NCI-H748 treated with DMSO at 0.1 percent for 48 hours (cell line): Measurements from ENCODE around the gene DHRS12.
A peak's percentile ranks its signal among the peaks of the same experiment; 100 is the strongest.

Source experiments
- DNase-seq: peaks from one replicate; lab custom pipeline; 2025; lab: John Stamatoyannopoulos, UW

DHRS12 gene, protein sequence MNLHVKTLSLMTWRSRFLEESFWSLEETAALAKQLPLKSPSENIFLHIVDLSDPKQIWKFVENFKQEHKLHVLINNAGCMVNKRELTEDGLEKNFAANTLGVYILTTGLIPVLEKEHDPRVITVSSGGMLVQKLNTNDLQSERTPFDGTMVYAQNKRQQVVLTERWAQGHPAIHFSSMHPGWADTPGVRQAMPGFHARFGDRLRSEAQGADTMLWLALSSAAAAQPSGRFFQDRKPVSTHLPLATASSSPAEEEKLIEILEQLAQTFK

DNA sequence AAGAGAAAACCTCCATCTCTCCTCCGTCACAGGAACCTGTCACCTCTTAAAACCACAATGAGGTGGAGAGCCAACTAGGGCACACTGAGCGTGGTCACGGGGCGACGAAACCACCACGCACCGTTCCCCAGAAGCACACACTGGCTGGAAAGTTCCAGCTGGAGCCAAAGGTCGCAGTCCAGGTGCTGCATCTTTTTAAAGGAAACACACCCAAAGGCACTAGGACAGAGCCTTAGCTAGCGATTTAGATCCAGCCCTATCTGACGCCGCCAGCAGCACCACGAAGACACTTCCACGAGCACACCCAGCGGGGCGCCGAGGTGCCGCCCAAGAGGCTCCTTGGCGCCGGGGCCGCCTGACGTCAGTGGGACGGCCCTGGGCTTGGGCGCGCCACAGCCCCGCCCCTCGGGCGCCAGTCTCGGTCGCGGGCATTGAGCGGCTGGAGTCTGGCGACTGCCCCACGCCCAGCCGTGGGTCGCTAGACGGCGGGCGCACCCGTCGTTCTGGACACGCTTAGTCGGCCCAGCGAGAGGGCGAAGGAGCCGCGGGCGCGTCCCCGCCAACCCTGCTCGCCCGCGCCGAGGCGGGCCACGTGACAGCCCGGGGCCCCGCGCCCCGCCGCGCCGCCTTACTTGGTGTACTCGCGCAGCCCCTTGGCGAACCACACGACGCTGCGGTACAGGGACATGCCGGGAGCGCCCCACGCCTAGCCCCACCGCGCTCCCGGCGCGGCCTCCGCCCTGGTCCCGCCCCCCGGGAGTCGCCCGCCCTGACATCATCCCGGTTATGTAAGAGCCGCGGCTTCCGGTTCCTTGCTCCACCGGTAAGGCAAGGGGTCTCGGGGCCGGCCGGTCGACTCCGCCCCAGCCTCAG lies at the start of gene DHRS12:
TSS of gene DHRS12 (minus strand) at position 742 of the 873 bp plus-strand sequence. CDS start 4,504 bp downstream, outside the sequence.
- peak; percentile 57 for DNase-seq

DNA sequence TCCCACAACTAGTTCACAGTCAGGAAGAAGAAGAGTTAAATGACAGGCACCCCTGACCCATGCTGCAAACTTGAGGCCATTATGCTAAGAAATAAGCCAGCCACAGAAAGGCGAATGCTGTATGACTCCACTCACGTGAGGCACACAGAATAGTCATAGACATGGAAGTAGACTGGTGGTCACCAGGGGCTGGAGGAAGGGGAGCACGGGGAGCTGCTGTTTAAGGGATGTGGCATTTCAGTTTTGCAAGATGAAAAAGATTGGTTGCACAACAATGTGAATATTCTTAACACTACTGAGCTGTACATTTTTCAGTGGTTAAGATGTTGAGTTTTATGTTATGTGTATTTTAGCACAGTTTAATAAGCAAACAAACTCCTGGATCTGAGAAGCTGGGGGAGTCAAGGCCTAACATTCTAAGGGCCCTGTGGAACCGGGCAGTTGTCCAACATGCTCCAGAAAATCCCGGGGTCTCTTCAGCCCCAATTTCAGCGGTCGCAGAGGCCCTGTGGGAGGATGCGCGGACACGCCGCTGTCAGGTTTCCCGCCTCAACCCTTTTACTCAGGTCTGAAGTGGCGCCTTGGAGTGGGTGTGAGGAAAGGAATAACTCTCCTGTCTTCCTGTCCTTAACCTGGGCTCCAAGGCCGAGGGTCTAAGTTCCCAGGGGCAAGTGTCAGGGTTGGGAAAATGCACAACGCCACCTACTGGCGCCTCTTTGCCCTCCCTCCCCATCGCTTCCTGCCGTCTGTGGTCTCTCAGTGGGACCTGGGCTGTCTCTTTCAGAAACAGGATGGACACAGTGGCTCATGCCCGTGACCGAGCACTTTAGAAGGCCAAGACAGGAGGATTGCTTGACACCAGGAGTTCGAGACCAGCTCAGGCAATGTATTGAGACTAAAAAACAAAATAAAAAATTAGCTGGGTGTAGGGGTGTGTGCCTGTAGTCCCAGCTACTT lies 45.5 kb upstream of the DHRS12 start:
- DNase-seq = no peak

DNA sequence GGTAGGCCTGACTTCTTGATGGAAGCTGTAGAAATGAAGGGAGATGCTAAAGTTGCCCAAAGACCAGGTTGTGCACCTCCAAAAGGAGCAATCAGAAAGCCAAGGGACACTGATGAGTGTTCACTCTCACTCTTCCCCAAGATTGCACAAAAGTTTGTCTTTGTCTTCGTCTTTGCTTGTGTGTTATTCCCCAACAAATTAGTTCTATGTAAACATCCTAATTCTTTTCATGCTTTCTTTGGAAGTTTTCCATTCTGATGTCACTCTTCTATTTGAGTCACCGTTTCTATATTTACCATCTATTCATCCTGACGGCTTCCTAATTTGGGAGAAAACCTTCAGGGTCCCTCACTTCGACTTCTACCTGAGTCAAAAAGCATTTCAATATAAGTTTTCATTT lies 44.7 kb upstream of the DHRS12 start:
- DNase-seq = no peak

DNA sequence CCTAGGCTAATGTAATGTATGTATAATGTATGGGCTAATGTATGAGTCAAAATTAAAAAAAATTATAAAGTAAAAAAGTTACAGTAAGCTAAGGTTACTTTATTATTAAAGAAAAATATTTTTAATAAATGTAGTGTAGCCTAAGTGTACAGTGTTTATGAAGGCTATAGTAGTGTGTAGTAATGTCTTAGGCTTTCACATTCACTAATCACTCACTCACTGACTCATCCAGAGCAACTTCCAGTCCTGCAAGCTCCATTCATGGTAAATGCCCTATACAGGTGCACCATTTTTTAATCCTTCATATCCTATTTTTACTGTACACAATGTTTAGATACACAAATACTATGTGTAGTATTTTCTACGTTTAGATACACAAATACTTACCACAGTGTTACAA lies 42.8 kb upstream of the DHRS12 start:
- no peak for DNase-seq

DNA sequence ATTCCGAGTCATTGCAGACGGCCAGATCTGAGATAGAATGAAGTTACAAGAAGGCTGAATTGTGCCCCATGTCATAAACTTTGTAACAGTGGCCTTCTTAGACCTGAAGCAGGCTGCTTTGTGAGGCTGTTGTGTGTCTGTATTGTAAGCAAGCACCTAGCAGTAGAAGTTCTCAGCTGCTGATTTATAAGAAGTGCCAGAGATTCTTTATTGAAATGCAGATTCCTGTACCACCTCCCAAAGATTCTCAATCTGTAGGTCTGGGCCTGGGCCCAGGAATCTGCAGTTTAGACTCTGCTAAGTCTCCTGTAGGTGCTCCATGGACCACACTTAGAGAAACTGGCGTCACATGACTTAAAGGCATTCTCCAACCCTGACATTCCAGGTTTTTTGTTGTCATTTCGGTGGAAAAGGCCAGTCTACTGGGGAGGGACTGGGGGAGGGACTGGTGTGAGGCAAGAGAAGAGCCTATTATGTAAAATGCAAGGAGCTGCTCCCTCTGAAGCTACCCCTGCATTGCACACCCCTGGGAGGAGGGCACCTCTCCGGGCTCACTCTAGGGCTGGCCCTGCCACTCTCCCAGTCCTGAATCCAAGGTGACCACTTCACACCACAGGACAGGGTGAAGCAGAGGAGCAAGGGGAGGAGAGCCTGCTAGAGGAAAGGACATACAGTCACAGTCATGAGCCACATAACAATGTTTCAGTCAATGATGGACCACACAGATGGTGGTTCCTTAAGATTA lies 41.8 kb upstream of the DHRS12 start:
- no peak for DNase-seq

DNA sequence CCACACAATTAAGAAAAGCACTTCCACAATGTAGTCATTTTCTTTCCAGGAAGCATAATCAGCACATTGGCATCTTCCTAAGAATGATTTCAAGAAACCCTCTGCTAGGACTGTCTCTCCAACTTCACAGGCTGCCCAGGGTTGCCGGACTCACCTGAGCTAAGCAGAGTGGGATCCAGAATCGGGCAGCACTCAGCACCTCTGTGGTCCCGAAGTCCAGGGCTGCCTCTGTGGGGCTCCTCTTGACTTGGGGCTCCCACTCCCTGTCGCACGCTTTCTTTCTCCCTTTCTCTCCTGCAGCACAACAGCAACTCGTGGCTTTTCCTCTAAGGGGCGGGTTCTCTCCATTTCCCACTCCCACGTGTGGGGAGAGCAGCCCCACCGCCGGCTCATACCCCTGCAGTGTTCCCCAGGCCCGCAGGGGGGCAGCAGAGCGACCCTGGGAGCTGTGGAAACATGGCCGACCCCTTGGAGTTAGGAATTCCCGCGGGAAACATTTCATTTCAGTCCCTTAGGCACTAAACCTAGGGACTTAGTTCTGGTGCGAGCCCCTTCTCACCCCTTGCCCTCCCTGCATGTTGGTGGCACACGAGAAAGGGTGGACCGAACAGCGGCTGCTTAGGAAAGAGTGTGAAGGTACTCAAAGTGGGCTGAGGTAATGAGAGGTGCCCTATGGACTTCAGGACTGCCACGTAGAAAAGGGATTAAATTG lies 41.1 kb upstream of the DHRS12 start, which contains the start of gene TMEM272:
TSS of gene TMEM272 (minus strand) at position 316 of the 712 bp plus-strand sequence. CDS start 6,647 bp downstream, outside the sequence.
- peak; percentile 45 for DNase-seq

DNA sequence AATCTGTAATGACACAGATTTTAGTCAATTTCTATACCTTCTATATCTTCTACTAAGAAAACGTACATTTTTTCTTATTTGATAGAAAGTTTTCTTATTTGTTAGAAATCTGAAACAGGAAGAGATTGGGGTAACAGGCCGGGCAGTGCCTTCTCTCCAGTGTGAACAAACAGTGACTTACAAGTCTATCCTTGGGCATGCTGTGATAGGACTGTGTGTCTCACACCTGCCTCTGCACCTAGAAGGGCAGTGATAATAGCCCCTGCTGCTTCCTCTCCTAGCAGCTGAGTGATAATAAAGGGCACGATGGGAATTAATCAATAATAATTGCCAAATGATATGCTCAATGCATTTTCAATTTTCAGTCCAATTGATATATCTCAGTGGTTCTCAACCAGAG lies 39.6 kb upstream of the DHRS12 start:
- no peak for DNase-seq

DNA sequence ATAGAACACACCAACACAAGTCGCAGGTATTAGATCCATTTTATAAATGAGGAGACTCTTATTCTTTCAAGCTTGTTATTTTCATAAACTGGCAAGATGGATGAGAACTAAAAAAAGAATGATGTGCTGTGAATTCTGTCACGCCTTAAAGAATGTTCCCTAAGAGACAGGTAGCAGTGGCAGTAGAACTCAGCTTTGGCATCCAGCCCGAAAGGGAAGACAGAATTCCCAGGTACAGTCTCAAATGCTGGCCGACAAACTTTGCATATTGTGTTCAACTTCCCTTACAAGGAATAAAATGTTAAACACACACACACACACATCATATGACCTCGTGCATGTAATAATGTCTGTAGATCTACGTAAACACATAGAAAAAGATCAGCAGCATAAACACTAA lies 37.8 kb upstream of the DHRS12 start:
- no peak for DNase-seq

DNA sequence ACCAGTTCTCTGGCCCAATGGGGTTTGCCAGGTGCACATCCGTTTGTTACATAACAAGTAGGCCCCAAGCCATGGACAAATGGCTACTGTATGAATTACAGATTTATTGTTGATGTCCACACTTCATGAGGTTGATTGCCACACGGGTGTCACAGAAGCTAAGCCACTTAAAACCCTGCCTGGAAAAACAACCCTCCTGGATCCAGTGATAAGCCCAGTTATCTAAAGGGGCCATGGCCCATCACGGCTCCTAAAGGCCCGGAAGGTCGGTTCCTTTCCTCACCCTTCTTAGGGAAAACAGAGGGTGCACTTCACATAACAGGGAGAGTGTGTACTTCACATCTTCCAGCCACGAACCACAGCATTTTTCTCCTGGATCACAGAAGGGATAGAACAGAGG lies 37.0 kb upstream of the DHRS12 start:
- no peak for DNase-seq

DNA sequence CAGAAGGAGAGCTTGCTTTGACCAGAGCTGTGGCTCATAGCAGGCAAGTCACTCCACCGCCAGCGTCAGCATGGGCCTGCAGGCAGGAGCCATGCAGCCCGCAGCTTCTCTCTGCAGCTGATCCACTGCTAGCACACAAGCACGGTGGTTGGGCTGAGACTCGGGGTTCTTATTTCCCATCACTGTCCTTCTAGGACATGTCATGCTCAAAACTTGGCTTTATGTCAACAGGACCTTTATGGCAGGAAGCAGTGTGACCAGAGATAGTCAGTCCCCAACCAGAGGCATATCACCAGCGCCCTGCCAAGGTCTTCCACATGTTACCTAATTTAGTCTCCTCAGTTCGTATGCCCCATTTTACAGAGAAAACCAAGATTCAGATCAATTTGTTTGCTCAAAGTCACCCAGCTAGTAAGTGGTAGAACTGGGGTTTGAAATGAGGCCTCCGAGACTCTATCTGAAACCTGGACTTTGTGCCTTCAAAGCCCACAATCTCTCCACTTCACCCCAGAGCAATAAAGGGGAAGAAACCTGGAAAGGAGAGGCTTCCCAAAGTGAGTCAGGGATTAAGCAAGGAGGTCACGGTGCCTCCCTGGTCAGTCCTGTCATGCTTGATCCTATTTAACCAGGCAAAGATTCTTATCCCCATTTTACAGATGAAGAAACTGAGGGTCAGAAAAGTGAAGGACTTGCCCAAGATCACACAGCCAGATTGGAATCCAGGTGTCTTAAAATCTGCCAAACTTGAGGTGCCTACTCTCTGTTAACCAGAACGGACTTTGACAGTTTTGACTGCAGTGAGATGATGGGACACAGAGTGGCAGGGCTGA lies 36.0 kb upstream of the DHRS12 start:
- DNase-seq = no peak

DNA sequence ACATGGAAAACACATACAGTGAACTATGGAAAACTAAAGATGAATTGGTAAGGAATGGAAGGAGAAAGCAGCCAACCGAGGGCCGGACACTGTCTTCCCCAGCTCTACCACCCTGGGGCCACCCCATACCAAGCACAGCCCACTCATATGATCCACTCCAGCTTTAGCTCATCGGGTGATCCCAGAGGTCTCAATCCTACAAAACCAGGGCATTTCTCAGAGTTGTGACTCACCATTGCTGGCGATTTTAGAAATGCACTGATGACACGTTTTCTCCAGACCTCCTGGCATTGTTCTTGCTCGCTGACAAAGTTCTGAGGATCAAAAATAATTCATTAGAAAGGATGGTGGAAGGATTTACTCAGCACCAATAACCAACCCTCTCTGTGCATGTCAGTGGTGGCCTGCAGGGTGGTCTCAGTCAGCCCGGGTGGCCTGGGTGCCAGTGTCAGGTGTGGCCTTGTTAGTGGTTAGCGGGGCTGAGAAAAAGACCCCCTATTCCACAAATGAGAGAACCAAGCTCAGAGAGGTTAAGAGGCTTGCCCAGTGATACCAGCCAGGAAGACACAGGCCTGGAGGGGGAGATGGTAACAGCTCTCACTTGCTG lies 34.4 kb upstream of the DHRS12 start:
- DNase-seq = no peak

DNA sequence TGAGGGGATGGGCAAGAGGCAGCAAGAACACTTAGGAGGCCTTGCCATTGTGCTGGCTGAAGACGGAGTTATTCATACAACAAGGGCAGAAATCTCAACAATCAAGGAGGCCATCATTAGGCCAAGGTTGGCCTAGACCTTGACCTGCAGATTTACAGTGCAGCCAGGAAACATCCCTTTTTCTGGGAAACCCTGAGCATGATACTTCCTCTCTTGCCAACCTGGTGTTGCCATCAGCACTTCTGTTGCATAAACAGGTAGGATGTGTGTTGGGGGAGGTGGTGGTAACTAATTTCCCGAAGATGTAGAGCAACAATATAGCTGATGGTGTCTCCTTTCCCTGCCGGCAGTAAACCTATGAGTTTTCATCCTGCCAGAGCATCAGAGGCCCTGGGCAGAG lies 33.1 kb upstream of the DHRS12 start:
- no peak for DNase-seq

DNA sequence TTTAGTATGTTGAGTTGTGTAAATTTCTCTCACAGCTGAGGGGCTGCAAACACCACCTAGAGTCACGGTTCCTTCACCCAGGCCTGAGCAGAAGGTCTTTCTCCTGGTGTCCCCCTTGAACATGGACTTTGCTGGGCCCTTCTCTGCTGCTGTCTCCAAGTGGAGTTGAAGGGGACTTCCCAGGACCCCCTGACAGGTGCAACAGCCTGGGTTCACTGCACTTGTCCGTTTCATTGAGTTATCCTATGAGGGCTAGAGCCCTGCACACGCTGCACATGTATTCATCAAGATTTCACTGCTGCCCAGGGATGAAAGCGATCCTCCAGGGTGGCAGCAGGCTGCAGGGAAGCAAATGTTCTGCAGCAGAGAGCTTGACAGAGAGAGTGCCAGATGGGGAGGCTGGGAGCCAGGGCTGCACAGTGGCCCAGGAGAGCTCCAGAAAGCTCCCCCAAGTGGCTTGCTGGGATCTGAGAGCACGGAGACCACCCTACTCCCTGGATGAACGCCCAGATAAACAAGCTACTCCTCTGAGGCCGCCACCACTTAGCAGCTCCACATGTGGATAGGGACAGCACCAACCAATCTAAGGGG lies 30.7 kb upstream of the DHRS12 start:
- DNase-seq = no peak

DNA sequence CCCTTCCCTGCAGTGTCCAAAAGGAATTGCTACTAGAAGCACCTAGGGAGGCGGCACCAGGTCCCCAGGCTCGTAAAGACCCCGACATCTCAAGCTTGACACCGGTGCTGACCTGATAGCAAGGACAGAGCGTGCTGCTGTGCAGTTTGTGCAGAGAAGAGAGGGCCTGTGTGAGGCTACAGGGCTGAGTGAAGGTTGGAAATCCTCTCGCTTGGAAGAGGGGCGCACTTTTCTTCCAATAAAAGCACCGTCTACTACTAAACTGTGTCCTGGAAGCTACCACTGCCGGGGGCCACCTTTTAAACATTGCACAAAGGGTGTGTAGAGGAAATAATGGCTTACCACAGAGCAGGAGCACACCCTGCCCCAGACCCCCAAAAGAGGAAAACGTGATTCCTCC lies 30.0 kb upstream of the DHRS12 start:
- DNase-seq = no peak

DNA sequence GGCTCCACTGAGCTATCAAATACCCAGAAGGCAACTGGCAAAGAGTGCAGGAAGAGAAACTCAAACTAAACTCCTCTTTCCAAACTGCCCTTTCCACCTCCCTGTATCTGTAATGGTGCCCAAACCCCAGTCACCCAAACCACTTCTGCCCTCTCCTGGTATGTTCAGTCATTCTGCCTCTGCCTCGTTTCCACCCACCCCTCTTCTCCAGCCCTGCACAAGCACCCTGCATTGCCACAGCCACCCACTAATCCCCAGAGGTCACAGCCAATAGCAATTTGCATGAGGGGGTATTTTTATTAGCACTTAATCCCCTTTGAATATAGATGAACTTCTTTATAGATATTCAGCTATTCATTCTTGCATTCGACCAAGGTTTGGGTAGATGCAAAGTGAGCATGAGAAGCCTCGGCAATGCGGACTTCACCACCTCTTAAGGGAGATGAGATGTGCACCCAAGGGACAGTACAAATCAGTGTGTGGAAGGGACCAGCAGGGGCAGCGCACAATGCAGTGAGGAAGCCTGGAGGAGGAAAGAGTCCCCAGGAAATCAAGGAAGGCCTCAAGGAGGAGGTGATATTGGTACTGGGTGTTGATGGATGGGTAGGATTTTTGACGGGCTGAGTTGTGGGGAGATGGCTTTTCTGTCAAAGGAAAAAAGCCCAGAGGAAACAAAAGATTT lies 28.6 kb upstream of the DHRS12 start:
- DNase-seq = no peak

DNA sequence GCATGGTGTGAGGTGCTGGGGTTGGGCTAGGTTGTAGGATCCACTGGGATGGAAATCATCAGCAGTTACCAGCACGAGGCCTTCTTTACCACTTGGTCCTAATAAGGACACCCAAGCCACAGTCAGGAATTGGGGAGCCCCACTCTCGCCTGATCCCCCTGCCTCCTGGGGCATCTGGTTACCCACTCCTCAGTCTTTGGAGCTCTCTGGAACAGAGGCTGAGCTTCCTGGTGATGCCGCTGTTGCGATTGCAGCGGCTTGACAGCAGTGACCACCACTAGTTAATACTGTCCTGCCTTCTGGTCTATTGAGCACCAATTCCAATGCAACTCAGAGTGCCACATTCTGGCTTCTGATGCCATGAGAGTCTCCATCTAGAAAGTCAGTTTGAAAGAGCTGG lies 27.6 kb upstream of the DHRS12 start:
- no peak for DNase-seq

DNA sequence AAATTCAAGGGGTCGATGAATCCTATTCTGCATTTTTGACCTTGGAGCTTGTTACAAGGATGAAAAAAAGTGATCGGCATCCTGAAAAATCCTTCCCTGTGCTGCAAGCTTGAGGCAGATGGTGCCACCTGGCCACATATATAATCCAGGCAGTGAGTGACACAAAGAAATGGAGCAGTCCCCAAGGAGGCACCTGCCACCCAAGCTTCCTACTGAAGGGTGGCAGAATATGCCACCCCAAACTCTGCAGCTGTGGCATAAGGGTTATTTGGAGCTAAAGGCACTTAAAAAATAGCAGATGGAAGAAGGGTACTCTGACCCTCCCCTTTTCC lies 25.6 kb upstream of the DHRS12 start:
- no peak for DNase-seq

DNA sequence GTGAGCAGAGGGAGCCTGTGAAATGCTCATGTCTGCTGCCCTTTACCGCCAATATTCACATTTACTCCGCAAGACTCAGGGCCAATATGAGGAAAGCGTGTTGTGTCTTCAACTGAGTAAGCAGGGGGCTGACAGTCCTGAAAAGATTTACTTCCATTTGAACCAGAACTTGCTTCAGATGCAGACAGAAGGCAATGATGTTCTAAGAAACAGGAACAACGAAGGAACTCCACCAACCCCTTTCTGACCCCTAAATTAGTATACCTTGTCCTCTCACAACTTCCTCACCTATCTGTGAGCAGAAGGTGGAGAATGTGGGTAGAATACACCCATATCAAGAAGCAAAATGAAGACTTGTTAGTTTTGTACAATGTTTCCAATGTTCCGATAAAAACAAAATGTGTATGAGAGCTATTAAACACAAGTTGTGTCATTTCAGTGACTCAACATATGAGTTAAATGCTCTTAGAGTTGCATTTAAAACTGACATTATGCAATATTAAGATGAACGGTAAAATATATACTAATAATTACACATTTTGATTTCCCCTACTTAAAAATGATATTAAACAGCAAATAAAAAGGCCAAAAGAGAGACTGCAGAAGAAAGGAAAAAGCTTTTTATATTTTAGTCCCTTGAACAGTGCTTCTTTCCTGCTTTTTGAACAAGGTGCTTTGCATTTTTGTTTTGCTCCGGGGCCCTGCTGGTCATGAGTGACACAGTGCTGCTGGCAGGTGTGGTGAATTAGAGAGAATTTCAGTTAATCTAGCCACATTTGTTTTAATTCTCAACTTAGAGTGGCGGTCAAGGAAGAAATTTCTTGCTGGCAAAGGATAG lies 25.0 kb upstream of the DHRS12 start:
- DNase-seq = no peak
